HEK293T (cell line): Measurements from ENCODE around the gene ASPHD1.
A peak's percentile ranks its signal among the peaks of the same experiment; 100 is the strongest.

Experiments
- CTCF ChIA-PET: fragments of 350-600 bp; formaldehyde crosslinking; extraction: SDS; loops from one replicate; lab custom pipeline; 2021; ENCODE audit warnings: antibody characterized with exemption, inconsistent platforms; lab: Yijun Ruan, JAX
- POLR2A ChIA-PET: fragments of 350-600 bp; formaldehyde crosslinking; extraction: SDS; loops from one replicate; lab custom pipeline; 2020; ENCODE audit warnings: antibody characterized with exemption, inconsistent platforms; lab: Yijun Ruan, JAX
- DNase-seq: peaks from one replicate; pipeline ENCODE4 v3.0.0; 2012; ENCODE audit warnings: mixed read lengths; ENCODE audit errors: extremely low spot score
- ARNT ChIP-seq: fragments of 450-650 bp; IDR thresholded peaks from 2 replicates; pipeline ENCODE4 v1.6.1; 2017; ENCODE audit warnings: mild to moderate bottlenecking
- BHLHE40 ChIP-seq: fragments of 450-650 bp; IDR thresholded peaks from 2 replicates; pipeline ENCODE4 v1.6.1; 2016; ENCODE audit warnings: mild to moderate bottlenecking, moderate library complexity, borderline replicate concordance
- CTBP1 ChIP-seq: fragments of 450-650 bp; IDR thresholded peaks from 2 replicates; pipeline ENCODE4 v1.6.1; 2016; ENCODE audit warnings: borderline replicate concordance
- ELF4 ChIP-seq: fragments of 450-650 bp; IDR thresholded peaks from 2 replicates; pipeline ENCODE4 v1.6.1; 2017; ENCODE audit warnings: antibody characterized with exemption
- FOXA1 ChIP-seq: fragments of 450-650 bp; IDR thresholded peaks from 2 replicates; pipeline ENCODE4 v1.6.1; 2016; ENCODE audit warnings: mild to moderate bottlenecking
- FOXK2 ChIP-seq: fragments of 450-650 bp; IDR thresholded peaks from 2 replicates; pipeline ENCODE4 v1.6.1; 2016; ENCODE audit warnings: mild to moderate bottlenecking
- FOXM1 ChIP-seq: fragments of 450-650 bp; IDR thresholded peaks from 2 replicates; pipeline ENCODE4 v1.6.1; 2017; ENCODE audit warnings: mild to moderate bottlenecking, borderline replicate concordance
- HDGF ChIP-seq: fragments of 450-650 bp; IDR thresholded peaks from 2 replicates; pipeline ENCODE4 v1.6.1; 2017; ENCODE audit warnings: antibody characterized with exemption, borderline replicate concordance
- L3MBTL2 ChIP-seq: fragments of 450-650 bp; conservative IDR thresholded peaks from 2 replicates; pipeline ENCODE4 v1.6.1; 2016; ENCODE audit warnings: mild to moderate bottlenecking
- LEF1 ChIP-seq: fragments of 450-650 bp; IDR thresholded peaks from 2 replicates; pipeline ENCODE4 v1.6.1; 2017; ENCODE audit warnings: mild to moderate bottlenecking, borderline replicate concordance
- NFRKB ChIP-seq: fragments of 450-650 bp; IDR thresholded peaks from 2 replicates; pipeline ENCODE4 v1.6.1; 2016; ENCODE audit warnings: mild to moderate bottlenecking, moderate library complexity
- SP1 ChIP-seq: fragments of 450-650 bp; IDR thresholded peaks from 2 replicates; pipeline ENCODE4 v1.6.1; 2017
- SUZ12 ChIP-seq: fragments of 450-650 bp; IDR thresholded peaks from 2 replicates; pipeline ENCODE4 v1.6.1; 2016; ENCODE audit warnings: mild to moderate bottlenecking
- TARDBP ChIP-seq: fragments of 450-650 bp; IDR thresholded peaks from 2 replicates; pipeline ENCODE4 v1.6.1; 2016
- ZNF384 ChIP-seq: fragments of 450-650 bp; IDR thresholded peaks from 2 replicates; pipeline ENCODE4 v1.6.1; 2016
- TF ChIP-seq, protein P1 (sequence below): fragments of 450-650 bp; IDR thresholded peaks from 2 replicates; pipeline ENCODE4 v1.6.1; 2016

Gene ASPHD1

DNA sequence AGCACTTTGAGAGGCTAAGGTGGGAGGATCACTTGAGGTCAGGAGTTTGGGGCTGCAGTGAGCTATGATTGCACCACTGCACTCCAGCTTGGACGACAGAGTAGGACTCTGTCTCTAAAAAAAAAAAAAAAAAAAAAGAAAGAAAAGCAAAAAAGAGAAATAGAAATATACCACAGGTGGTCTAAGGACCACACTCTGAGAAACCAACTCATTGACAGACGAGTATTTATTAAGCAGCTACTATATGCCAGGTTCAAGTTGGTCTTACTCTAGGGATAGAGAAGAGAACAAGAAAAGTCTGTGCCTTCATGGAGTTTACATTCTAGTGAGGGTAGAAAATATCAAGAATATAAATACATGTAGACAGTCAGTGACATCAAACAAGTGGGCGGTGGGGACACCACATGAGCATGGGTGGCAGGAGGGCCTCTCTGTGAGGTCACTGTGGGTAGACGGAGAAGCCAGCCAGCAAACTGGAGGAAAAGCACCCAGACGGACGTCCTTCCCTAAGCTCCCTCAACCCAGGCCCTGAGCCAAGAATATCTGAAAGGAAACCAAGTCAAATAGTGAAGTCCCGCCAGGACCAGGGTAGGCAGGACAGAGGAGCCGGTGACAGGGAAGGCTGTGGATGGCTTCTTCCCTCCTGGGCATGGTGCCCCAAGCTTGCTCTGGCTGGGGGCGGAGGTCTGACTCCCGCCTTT, 42.0 kb upstream of the ASPHD1 start:
- CTCF ChIA-PET, result interaction anchor here (0.8 to 2.3 kb wide), 2 partner anchors 10 to 11 kb away, joined by 3 to 10 read pairs; no protein-coding TSS in a partner anchor
- DNase-seq, result no peak
- POLR2A ChIA-PET, result interaction anchor here (0.9 kb wide), 1 partner anchor 30 kb away, joined by 3 read pairs; no protein-coding TSS in a partner anchor
- TF ChIP-seq LEF1 (no peak), FOXA1 (no peak), FOXK2 (no peak), ELF4 (no peak), L3MBTL2 (no peak), BHLHE40 (no peak), HDGF (no peak), SP1 (no peak), TARDBP (no peak), ARNT (no peak), CTBP1 (no peak), FOXM1 (no peak), SUZ12 (no peak), NFRKB (no peak)
- TF ChIP-seq, protein P1, sequence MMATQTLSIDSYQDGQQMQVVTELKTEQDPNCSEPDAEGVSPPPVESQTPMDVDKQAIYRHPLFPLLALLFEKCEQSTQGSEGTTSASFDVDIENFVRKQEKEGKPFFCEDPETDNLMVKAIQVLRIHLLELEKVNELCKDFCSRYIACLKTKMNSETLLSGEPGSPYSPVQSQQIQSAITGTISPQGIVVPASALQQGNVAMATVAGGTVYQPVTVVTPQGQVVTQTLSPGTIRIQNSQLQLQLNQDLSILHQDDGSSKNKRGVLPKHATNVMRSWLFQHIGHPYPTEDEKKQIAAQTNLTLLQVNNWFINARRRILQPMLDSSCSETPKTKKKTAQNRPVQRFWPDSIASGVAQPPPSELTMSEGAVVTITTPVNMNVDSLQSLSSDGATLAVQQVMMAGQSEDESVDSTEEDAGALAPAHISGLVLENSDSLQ, result no peak

DNA sequence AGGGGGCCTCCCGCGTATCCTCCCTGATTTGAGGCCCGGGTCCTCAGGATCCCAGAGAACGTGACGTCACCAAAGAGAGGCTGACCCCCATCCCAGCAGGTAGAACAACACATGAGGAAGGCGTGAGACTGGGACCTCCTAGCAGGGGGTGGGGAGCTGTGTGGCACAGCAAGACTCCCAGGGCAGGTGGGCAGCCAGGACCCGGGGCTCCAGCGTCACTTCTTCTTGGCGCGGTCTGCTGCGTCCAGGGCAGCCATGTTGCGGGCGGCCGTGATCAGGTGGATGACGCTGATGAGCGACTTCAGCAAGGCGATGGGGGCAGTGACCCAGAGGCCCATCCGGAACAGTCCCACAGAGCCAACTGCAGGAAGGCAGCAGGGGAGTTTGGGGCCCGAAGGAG, 41.3 kb upstream of the ASPHD1 start:
- POLR2A ChIA-PET, result interaction anchor here (0.9 kb wide), 1 partner anchor 31 kb away, joined by 3 read pairs; no protein-coding TSS in a partner anchor
- DNase-seq, result no peak
- no peak for TF ChIP-seq FOXM1
- CTCF ChIA-PET, result interaction anchor here (0.7 to 1.0 kb wide), 3 partner anchors 11 to 147 kb away, joined by 3 to 4 read pairs (median 4); no protein-coding TSS in a partner anchor

DNA sequence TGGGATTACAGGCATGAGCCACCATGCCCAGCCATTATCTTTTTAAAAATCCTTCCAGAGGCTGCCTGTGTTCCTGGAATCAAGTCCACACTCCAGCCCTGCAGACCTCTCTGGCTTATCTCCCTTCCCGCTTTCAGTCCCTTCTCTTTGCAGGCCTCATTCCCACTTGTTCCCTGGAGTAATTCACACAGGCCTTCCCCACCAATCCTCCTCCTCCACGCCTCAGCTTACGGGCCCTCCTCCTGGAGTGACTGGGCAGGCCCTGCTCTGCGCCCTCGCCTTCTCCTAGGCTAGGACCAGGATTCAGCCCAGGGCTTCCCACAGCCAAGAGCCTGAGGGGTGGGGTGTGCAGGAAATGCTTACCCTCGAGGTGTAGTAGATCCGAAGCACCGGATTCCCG, 40.1 kb upstream of the ASPHD1 start:
- no peak for DNase-seq
- CTCF ChIA-PET, result interaction anchor here (2.2 kb wide), 1 partner anchor 11 kb away, joined by 9 read pairs; no protein-coding TSS in a partner anchor
- POLR2A ChIA-PET, result no interaction called here
- TF ChIP-seq ELF4, result no peak
- no peak for TF ChIP-seq FOXA1
- TF ChIP-seq ZNF384, result no peak
- no peak for TF ChIP-seq HDGF
- no peak for TF ChIP-seq CTBP1
- TF ChIP-seq SP1, result no peak
- TF ChIP-seq L3MBTL2, result no peak
- TF ChIP-seq, protein P1, result no peak

DNA sequence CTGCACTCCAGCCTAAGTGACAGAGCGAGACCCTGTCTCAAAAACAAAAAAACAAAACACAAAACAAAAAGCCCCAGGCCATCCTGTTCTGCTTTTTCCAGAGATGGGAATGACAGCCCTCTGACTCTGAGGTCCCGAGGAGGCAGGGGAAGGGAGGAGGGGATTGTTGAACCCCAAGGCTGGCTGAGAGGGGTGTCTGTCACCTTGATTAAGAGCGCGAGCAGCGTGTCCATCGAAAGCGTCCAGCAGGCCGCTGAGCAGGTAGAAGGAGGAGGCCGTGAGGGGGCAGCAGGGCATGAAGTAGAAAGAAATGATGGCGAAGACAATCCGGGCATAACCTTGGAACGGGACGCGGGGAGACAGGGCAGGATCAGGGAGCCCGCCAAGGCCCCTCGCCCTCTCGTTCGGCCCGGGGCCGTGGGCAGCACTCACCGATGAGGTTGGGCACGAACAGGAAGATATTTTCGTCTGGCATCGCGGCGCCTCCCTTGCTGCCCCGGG, 37.9 kb upstream of the ASPHD1 start:
- TF ChIP-seq ARNT (no peak), NFRKB (no peak), SP1 (no peak), LEF1 (no peak), ELF4 (no peak), TARDBP (no peak), CTBP1 (no peak), SUZ12 (no peak), FOXK2 (no peak), FOXM1 (no peak), BHLHE40 (no peak), L3MBTL2 (no peak; the same call in 1 of the 2 replicates), HDGF (no peak), FOXA1 (no peak), ZNF384 (no peak)
- TF ChIP-seq, protein P1, result no peak
- no peak for DNase-seq
- ChIA-PET CTCF (interaction anchor here (2.2 kb wide), 1 partner anchor 14 kb away, joined by 9 read pairs; no protein-coding TSS in a partner anchor), POLR2A (interaction anchor here (1.0 to 2.5 kb wide), 6 partner anchors 14 to 133 kb away, joined by 3 to 8 read pairs (median 4); partner anchors contain the start of genes HIRIP3 and KCTD13)

DNA sequence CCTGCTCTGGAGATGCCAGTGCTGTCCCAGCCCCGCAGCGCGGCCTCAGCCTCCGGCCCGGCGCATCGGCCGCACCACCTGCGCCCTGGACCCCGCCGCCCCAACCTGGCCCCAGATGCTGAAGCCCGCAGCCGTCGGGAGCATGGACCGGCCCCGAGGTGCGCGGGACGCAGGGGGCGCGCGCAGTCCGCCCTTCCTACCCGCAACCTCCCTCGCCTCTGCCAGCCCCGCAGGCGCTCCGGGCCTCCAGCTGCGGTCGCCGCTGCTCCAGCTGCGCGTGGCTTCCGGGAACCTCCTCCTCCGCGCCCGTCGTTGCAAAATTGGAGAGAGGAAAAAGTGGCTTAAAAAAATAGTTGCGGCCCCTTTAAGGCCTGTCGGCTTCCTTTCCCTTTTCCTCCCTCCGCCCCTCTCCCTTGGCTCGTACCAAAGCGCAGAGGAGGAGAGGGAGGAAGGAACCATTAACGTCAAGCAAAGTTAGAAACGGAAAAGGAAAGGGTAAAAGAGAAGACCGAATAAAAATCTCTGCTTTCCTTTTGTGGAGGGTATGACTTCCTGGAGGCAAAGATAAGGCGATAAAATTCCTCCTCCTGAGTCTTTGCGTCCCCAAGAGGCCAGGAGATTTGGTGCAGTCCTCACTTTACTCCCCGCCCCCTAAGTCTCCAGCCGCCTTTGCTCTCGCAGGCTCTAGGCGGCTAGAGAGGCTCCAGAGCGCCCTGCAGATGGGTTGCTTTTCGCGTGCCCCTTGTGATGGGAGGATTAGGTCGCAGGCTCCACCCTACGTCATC, 37.2 kb upstream of the ASPHD1 start, which contains the start of gene CDIPT:
CDIPT (minus strand) TSS at position 343 of the 785 bp plus-strand sequence. CDS start 369 bp downstream, outside the sequence.
- ChIA-PET POLR2A (interaction anchor here (0.7 to 2.5 kb wide), 9 partner anchors 9 to 110 kb away, joined by 3 to 8 read pairs (median 4); partner anchors contain the start of genes ASPHD1, KCTD13, SEZ6L2 and TAOK2), CTCF (interaction anchor here (1.0 to 1.1 kb wide), 4 partner anchors 11 to 99 kb away, joined by 3 to 4 read pairs (median 3); partner anchors contain the start of gene TMEM219)
- peak; percentile 66; the same call in 1 of the 2 replicates for TF ChIP-seq CTBP1
- no peak for TF ChIP-seq NFRKB
- no peak for TF ChIP-seq TARDBP
- no peak for TF ChIP-seq FOXK2
- peak; percentile 86 for TF ChIP-seq ELF4
- TF ChIP-seq FOXM1, result peak; percentile 98
- TF ChIP-seq SUZ12, result no peak
- peak; percentile 99 for TF ChIP-seq BHLHE40
- TF ChIP-seq ZNF384, result no peak; the same call in 1 of the 2 replicates
- TF ChIP-seq FOXA1, result no peak
- DNase-seq, result peak; percentile 99
